RWPE2 (cell line): Measurements from ENCODE around the gene PUM2.
A peak's percentile ranks its signal among the peaks of the same experiment; 100 is the strongest.
"Not testable (repeated sequence)": the region's sequence is repeated elsewhere in the genome, so short reads cannot be mapped to it uniquely, and the experiment has no call there.

ENCODE experiments used
- ATAC-seq: fragments of 200-7000 bp; cut with Tn5 transposase; 3 replicates; pipeline ENCODE4 v1.9.1; 2021; ENCODE audit warnings: low read depth
- DNase-seq: peaks from one replicate; pipeline ENCODE4 v3.0.0-alpha.2; 2020; ENCODE audit warnings: low spot score
- H3K27ac ChIP-seq: fragments of 450-650 bp; 2 replicates; pipeline ENCODE4 v1.5.1; 2017; ENCODE audit warnings: mild to moderate bottlenecking; ENCODE audit not compliant: poor library complexity, severe bottlenecking
- H3K27me3 ChIP-seq: fragments of 250-450 bp; sonication (Bioruptor Pico); 2 replicates; pipeline ENCODE4 v1.5.1; 2021; ENCODE audit warnings: mild to moderate bottlenecking, moderate library complexity; ENCODE audit not compliant: insufficient read depth, poor library complexity, severe bottlenecking
- H3K36me3 ChIP-seq: fragments of 250-450 bp; sonication (Bioruptor Pico); 2 replicates; pipeline ENCODE4 v1.5.1; 2020; ENCODE audit warnings: low read depth, mild to moderate bottlenecking, moderate library complexity
- H3K4me1 ChIP-seq: fragments of 250-450 bp; sonication (Bioruptor Pico); 2 replicates; pipeline ENCODE4 v1.5.1; 2021; ENCODE audit warnings: mild to moderate bottlenecking, moderate library complexity; ENCODE audit not compliant: insufficient read depth, poor library complexity, severe bottlenecking
- H3K4me3 ChIP-seq: fragments of 250-450 bp; sonication (Bioruptor Pico); 2 replicates; pipeline ENCODE4 v1.5.1; 2021; ENCODE audit warnings: mild to moderate bottlenecking, moderate library complexity; ENCODE audit not compliant: severe bottlenecking
- H3K9me3 ChIP-seq: fragments of 250-450 bp; sonication (Bioruptor Pico); 2 replicates; pipeline ENCODE4 v1.5.1; 2021; ENCODE audit warnings: mild to moderate bottlenecking, moderate library complexity; ENCODE audit not compliant: severe bottlenecking
- CTCF ChIP-seq: fragments of 450-650 bp; IDR thresholded peaks from one replicate; pipeline ENCODE4 v1.5.1; 2017; ENCODE audit warnings: mild to moderate bottlenecking, moderate library complexity; ENCODE audit not compliant: poor library complexity, severe bottlenecking

PUM2 gene

GRCh38 chr2:20369366-20369765, 18.7 kb upstream of the PUM2 start:
- peak overlapping the region; percentile 48 for H3K27ac ChIP-seq
- no peaks in the 10 kb centered on the region for H3K36me3 ChIP-seq
- DNase-seq = no peak
- no peak for ATAC-seq
- no peaks in the 10 kb centered on the region for H3K27me3 ChIP-seq
- peaks cover 18% of the 10 kb centered on the region for H3K4me1 ChIP-seq
- H3K9me3 ChIP-seq = no peaks in the 10 kb centered on the region
- H3K4me3 ChIP-seq = no peak overlapping the region
- TF ChIP-seq CTCF = no peak

GRCh38 chr2:20368706-20369105, 18.1 kb upstream of the PUM2 start:
- no peak for ATAC-seq
- no peaks in the 10 kb centered on the region for H3K36me3 ChIP-seq
- H3K27me3 ChIP-seq = no peaks in the 10 kb centered on the region
- TF ChIP-seq CTCF = no peak
- no peaks in the 10 kb centered on the region for H3K9me3 ChIP-seq
- peak overlapping the region; percentile 48 for H3K27ac ChIP-seq
- peaks cover 18% of the 10 kb centered on the region for H3K4me1 ChIP-seq
- no peak for DNase-seq
- no peak overlapping the region for H3K4me3 ChIP-seq

- not testable (repeated sequence) for H3K4me3 ChIP-seq, DNase-seq, H3K27me3 ChIP-seq, H3K27ac ChIP-seq, H3K36me3 ChIP-seq, ATAC-seq, H3K9me3 ChIP-seq
- peaks cover 18% of the 10 kb centered on the region for H3K4me1 ChIP-seq
These were observed 17.3 kb upstream of the PUM2 start for GRCh38 chr2:20367929-20368328.

- Histone ChIP-seq H3K4me1 (peaks cover 18% of the 10 kb centered on the region), H3K27me3 (no peaks in the 10 kb centered on the region), H3K27ac (peak overlapping the region; percentile 5), H3K4me3 (no peak overlapping the region), H3K9me3 (no peaks in the 10 kb centered on the region), H3K36me3 (no peaks in the 10 kb centered on the region)
- TF ChIP-seq CTCF = no peak
- ATAC-seq (no peak), DNase-seq (no peak)
These were observed 16.1 kb upstream of the PUM2 start for GRCh38 chr2:20366672-20367116.

- ATAC-seq = peak; percentile 73
- Histone ChIP-seq H3K4me3 (no peak overlapping the region), H3K27ac (peak overlapping the region; percentile 58), H3K27me3 (no peaks in the 10 kb centered on the region), H3K9me3 (no peaks in the 10 kb centered on the region), H3K36me3 (no peaks in the 10 kb centered on the region), H3K4me1 (peaks cover 14% of the 10 kb centered on the region)
- no peak for TF ChIP-seq CTCF
- DNase-seq = no peak
These were observed 14.7 kb upstream of the PUM2 start for GRCh38 chr2:20365249-20365817.
